NT2/D1 (cell line): Measurements from ENCODE around the gene TMEM60.

Experiments used
- SUZ12 ChIP-seq: IDR thresholded peaks from 2 replicates; pipeline ENCODE4 v1.6.1; 2011; ENCODE audit not compliant: insufficient read length, insufficient read depth; ENCODE audit errors: extremely low read depth
- YY1 ChIP-seq: IDR thresholded peaks from 2 replicates; pipeline ENCODE4 v1.6.1; 2011; ENCODE audit not compliant: insufficient read length, insufficient read depth

- TF ChIP-seq YY1 (no peak), SUZ12 (no peak)
Observed at GRCh38 chr7:77798394-77799077, at the start of gene TMEM60, which contains the start of gene PHTF2.
